NCI-H226 (cell line): ENCODE data around the gene NELL1.

Source experiments
- DNase-seq: peaks from one replicate; pipeline ENCODE4 v3.0.0-alpha.2; 2015

Gene NELL1

DNA sequence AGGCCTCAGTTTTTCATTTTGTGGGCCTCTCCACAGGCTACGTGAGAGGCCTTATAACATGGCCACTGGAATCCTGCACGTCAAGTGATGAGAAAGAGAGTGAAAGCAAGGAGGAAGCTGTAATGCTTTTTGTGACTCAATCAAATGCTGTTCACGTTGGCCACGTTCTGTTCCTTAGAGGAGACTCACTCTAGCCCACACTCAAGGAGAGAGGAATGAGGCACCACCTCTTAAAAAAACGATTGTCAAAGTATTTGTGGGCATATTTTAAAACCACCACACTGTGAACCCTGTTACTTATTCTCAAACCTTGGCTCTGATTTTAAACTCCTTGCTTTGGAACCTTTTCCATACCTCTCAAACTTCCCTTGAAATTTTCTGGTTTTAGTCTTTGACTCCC, 705.0 kb downstream of the NELL1 start:
- no peak for DNase-seq

GRCh38 chr11:21385669-21386440, 716.5 kb downstream of the NELL1 start:
- DNase-seq = no peak

DNA sequence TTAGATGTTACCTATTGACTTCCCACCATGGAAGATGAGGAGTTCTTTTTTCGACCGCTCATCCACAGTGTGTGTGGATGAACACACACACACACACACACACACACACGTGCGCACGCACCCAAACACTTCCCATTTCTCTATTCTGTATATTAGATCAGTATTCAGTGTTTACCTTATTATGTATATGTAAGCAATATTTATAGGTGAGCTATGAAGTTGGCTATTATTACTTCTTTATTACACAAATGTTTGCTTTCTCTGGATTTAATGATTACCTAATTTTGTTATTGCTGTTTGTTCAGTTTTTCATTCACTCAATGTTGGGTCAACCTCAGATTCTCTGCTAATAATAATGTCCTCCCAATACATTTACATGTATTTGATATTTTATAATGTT, 721.0 kb downstream of the NELL1 start:
- no peak for DNase-seq

- no peak for DNase-seq
Observed at GRCh38 chr11:21396342-21397008, 727.1 kb downstream of the NELL1 start.

DNA sequence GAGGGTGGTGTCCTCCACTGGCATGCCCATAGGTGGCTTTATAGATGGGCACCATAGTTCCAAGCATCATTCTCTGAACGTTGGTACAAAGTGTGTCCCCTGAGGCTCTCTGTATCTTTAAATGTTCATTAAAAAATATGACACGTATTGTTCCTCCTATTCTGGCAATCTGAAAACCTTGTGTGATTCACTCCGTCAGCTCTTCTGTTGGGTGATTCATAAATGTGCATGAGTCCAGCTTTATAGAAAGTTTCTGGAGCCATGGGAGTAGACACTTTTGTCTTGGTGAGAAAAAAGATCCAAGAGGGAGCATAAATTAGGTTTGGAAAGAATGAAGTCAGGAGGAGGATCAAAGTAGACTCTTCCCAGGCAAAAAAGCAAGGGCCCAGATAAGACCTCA, 728.8 kb downstream of the NELL1 start:
- no peak for DNase-seq

DNA sequence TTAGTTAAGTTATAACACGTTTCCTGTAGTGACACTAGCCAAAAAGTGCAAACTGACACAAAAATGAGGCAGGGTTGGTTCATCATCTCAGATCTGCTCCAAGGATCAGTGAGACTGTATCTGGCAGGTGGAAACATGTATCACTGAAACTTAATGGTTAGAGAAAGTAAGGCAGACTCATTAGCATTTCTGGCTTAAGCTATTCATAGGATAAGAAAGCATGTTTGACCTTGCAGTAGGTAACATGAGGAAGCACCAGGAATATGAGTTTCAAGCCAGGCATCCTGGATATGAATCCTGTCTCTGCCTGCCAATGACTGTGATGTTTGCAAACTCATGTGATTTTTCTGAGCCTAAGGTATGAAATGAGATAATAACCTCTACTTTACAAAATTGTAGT, 732.1 kb downstream of the NELL1 start:
- no peak for DNase-seq

GRCh38 chr11:21402274-21402673, 732.9 kb downstream of the NELL1 start:
- DNase-seq = no peak

- no peak for DNase-seq
Observed at GRCh38 chr11:21403069-21403468, 733.7 kb downstream of the NELL1 start.

DNA sequence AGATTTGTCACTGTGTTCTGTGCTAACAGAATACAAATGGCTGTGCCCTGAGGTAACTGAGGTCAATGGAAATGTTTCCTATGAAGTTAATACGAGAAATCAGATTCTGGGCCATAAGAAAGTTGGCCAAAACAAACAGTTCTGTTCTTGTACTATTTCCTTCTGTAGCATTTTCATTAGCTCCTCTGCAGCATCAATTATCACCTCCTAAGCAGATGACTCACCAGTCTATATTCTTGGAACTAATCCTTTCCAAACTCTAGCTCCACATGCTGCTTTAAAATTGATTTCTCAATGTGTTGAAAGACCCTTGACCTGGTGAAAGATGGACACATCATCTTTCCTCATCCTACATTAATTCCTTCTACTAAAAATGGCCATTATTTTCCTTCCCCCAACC, 736.0 kb downstream of the NELL1 start:
- DNase-seq = no peak

DNA sequence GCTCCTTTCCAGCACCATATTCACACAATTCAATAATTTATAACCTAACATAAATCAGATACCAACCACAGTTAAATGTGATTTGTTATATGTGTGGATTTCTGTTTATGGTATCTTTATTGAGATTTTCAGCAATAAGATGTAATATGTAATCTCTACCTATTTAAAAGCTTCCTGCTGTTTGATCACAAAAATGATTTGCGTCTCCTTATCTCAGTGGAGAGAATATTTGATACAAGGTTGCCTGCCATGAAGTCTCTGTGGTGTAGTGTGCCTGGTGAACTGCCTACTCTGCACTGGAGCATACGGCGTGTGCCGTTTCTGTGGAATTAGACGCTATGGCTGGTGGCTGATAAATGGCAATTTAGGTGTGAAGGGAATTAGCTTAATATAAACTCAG, 741.1 kb downstream of the NELL1 start:
- DNase-seq = no peak

DNA sequence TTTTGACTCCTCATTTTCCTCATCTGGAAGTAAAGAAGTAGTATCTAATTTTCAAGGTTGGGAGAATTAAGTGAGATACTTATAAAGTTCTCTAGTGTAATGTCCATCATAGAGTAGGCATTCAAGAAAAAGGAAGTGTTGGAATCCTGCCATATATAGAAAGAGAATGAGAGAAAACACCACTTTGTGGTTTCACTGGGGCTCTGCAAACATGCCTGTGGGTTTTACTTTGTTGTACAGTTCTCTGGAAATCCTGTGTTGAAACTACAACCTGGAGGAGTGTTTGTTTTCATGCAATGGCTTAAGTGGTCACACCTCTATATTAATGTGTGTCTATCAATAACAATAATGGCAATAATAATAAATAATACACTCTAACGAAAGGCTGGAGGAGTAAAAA, 741.7 kb downstream of the NELL1 start:
- no peak for DNase-seq

GRCh38 chr11:21411597-21411996, 742.2 kb downstream of the NELL1 start:
- DNase-seq = no peak

GRCh38 chr11:21412652-21413383, 743.4 kb downstream of the NELL1 start:
- no peak for DNase-seq

GRCh38 chr11:21414953-21415352, 745.6 kb downstream of the NELL1 start:
- DNase-seq = no peak

- DNase-seq = no peak
Observed at GRCh38 chr11:21415606-21416005, 746.2 kb downstream of the NELL1 start.

DNA sequence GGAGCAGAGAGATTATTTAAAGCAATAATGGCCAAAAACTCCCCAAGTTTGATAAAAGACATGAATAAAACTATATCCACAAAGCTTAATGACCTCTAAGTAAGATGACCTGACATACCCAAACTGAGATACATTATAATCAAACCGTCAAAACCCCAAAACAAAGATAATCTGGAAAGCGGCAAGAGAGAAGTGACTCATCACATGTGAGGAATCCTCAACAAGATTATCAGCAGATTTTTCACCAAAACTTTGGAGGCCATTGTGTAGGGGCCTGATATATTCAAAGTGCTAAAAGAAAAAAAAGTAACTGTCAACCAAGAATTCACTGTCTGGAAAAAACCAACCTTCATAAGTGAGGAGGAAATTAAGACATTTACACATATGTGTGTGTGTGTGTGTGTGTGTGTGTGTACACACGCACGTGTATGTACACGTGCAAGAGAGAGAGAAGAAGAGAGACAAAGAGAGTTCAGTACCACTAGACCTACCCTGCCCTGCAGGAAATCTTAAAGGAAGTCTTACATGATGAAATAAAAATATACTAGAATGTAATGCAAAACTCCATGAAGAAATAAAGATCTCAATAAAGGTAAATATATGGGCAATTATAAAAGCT, 752.4 kb downstream of the NELL1 start:
- no peak for DNase-seq

- no peak for DNase-seq
Observed at GRCh38 chr11:21426931-21427330, 757.5 kb downstream of the NELL1 start.

- DNase-seq = no peak
Observed at GRCh38 chr11:21427726-21428125, 758.3 kb downstream of the NELL1 start.

DNA sequence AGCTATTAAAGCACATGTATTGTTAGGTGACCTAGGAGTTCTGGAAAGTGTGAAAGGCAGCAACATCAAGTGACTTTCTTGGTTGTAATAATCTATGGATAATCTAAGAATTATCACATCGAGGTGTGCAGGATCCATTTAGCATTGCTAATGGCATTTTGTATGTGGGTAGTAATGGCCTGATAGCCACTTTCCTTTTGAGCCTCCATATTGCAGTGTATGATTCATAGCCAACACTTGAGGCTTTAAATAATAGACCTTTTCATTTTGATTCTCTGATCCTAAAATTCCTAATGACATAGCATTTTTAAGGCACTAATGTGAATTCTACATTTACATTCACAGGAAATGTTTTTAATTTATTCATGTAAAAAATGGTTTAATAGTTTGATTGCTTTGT, 759.4 kb downstream of the NELL1 start:
- DNase-seq = no peak

DNA sequence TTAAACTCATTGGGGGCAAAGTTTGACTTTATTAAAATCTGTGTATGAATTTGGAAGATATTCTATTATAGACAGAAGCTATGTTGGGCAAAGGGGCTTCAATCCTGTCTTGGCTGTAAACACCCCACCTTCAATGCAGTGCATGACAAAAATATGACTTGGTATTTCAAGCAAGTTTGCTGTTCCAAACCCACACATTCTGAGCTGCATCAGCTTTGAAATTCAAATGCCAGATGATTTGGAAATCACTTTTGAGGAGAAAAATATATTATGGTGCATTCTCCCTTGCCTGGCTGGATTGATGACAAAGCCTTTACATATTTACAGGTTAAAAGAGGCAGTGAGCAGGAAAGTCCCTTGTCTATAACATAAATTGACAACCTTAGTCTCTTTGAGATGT, 760.0 kb downstream of the NELL1 start:
- DNase-seq = no peak

GRCh38 chr11:21430537-21430936, 761.2 kb downstream of the NELL1 start:
- no peak for DNase-seq

- DNase-seq = no peak
Observed at GRCh38 chr11:21446939-21447590, 777.7 kb downstream of the NELL1 start.

- no peak for DNase-seq
Observed at GRCh38 chr11:21447871-21448270, 778.5 kb downstream of the NELL1 start.
